ENCODE data around the gene CA11. TPM values are rescaled to one million over a fixed set of nuclear protein-coding genes. Genes with fewer than 3 reads are reported as not detected.

The CA11 gene
- total RNA-seq, 1 donor from 2014 or later, result 2.6 TPM

GRCh38 chr19:48614436-48615230 is 31.4 kb downstream of the CA11 start, which contains the start of gene FAM83E:
Gene FAM83E (minus strand): TSS chr19:48615076. CDS start chr19:48613372, 1,704 bp downstream.
- DNase-seq (ENCODE audit: low read depth in 2 of 2), result no peak

- no peak for DNase-seq (ENCODE audit: low read depth in 2 of 2)
These were observed 32.0 kb downstream of the CA11 start for GRCh38 chr19:48613852-48614435.

GRCh38 chr19:48613024-48613851 is 32.7 kb downstream of the CA11 start:
- no peak for DNase-seq (ENCODE audit: low read depth in 2 of 2)

DNA sequence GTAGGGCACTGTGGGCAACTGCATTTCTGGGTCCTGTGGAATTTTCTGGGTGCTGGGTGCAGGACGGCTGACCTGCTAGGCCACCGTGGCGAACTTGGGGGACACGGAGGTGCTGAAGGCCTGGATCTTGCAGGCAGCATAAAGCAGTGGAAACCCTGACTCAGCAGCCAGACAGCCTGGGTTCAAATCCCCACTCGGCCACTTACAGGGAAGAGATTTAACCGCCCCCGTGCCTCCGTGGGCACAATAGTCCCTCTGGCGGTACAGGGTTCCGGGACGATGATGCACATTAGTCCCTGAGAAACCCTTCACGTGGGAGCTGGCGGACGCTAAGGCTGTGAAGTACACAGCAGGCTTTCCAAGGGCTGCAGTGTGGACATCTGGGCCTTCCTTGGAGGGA is 34.1 kb downstream of the CA11 start:
- DNase-seq (ENCODE audit: low read depth in 2 of 2), result no peak

GRCh38 chr19:48609571-48610108 is 36.3 kb downstream of the CA11 start:
- DNase-seq (ENCODE audit: low read depth in 2 of 2), result no peak

DNA sequence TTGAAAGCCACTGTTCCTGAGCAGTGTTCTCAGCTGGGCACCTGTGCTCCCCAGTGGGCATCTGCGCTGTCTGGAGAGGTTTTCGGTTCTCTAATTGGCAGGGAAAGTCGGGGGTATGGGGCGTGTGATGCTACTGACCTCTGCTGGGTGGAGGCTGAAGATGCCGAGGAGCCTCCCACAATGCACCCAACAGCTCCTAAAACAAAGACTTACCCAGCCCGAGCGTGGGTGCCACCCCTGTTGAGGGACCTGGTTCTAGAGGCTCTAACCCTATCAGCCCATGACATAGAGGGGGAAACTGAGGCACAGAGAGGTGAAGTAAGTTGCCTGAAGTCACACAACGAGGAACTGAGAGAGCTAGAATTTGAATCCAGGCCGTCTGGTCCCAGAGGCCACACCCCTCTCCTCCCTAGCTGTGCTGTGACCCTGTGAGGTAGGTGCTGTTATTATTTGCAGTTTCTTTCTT is 37.2 kb downstream of the CA11 start:
- DNase-seq (ENCODE audit: low read depth in 2 of 2), result peak in 1 of 2 donors; percentile 42

- no peak for DNase-seq (ENCODE audit: low read depth in 2 of 2)
These were observed 38.6 kb downstream of the CA11 start for GRCh38 chr19:48607359-48607755.

GRCh38 chr19:48606463-48607358 is 39.3 kb downstream of the CA11 start, which contains the start of gene SPACA4:
Gene SPACA4 (plus strand): TSS chr19:48606742. CDS start chr19:48606979, 237 bp downstream.
- DNase-seq (ENCODE audit: low read depth in 2 of 2), result no peak

DNA sequence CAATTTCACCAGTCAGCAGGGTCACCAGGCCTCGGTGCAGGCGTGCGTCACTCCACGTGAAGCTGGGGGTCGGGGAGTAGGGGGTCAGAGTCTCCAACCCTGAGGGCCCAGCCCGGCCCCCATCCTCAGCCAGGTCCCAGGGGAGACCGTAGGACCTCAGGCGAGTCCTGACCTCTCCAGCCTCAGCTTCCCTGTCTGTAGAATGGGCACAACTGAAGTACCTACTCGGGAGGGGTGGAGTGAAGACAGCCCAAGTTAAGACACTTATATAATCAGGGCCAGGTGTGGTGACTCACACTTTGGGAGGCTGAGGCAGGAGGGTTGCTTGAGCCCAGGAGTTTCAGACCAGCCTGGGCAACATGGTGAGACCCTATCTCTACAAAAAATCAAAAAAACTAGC is 42.1 kb downstream of the CA11 start:
- no peak for DNase-seq (ENCODE audit: low read depth in 2 of 2)

DNA sequence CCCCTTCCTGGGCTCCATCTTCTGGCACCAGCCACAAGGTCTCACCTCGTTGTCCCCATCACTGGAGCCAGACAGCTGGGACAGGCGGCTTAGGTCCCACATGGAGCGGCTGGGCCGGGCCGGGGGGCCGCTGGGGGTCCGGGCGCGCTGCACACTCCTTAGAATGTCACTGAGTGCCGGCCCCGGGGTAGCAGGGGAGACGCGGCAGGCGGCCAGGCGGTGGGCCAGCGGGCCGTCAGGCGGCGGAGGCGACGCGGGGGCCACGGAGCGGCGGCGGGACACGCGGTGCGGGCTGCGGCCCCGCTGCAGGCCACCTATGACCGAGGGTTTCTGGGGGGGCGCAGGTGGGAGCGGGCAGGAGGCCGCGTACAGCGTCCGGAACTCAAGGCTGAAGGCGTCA is 42.5 kb downstream of the CA11 start:
- DNase-seq (ENCODE audit: low read depth in 2 of 2), result no peak

DNA sequence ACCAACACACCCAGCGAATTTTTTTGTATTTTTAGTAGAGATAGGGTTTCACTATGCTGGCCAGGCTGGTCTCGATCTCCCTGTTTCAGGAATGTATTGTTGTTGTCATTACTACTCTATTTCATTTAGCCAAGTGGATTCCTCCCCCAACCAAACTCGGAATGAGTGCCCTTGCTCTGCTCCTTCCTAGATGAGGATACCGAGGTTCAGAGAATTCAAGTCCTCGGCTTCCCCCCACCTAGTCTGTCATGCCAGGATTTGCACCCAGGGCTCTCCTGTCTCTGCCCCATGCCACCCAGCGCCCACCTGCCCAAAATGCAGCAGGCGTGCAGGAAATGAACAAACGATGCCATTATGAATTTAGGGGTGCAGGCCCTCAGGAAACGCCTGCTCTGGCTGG is 43.0 kb downstream of the CA11 start:
- DNase-seq (ENCODE audit: low read depth in 2 of 2), result no peak

DNA sequence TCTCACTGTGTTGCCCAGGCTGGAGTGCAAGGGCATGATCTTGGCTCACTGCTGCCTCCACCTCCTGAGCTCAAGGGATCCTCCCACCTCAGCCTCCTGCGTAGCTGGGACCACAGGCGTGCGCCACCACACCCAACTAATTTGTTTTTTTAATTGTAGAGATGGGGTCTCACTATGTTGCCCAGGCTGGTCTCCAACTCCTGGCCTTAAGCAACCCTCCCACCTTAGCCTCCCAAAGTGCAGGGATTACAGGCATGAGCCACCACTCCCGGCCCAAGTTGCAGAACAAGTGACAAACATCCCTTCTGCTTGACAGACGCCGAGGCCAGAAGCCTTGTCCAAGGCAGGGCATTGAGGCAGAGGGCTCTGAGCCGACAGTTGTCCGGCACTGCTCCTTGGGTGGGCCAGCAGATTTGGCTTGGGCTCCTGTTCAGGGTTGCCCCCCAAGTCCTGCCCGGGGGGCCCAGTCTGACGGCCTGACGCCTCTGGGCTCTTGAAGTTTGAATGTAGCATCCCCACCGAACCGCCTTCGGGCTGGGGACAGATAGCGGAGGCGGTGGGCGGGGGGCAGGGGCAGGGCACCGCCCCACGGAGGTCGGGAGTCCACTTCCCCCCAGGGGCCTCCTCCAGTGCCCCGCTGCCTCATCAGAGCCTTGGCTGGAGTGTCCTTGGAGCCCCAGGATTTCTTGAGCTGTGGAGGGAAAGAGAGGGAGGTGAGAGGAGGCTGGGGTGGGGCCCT is 45.1 kb downstream of the CA11 start:
- DNase-seq (ENCODE audit: low read depth in 2 of 2), result no peak

GRCh38 chr19:48598996-48599700 is 46.8 kb downstream of the CA11 start:
- DNase-seq (ENCODE audit: low read depth in 2 of 2), result no peak

DNA sequence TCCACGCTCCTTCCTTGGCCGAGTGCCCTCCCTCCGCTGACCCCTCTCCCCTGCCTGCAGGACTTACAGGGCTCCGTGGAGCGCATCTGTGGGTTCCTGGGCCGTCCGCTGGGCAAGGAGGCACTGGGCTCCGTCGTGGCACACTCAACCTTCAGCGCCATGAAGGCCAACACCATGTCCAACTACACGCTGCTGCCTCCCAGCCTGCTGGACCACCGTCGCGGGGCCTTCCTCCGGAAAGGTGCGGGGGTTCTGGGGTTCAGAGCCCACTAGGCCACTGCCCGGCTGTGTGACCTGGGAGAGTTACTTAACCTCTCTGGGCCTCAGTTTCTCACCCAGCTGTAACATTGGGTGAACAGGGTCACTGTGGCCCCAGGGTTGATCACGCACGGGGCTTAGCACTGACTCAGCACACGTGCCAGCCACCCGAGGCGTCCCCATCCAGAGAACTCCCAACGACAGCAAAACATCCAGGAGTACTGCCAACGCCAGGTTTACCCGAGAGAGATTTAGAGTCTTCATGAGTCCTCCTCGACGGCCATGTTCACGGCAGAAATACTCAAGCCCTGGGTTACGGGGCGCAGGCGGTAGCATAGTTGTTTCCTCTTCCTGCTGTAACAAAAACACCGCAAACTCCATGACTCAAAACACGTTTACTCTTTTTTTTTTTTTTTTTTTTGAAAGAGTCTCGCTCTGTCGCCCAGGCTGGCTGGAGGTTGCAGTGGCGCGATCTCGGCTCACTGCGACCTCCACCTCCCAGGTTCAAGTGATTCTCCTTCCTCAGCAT is 49.1 kb downstream of the CA11 start:
- peak in 1 of 2 donors; percentile 36 for DNase-seq (ENCODE audit: low read depth in 2 of 2)

GRCh38 chr19:48596237-48596636 is 49.8 kb downstream of the CA11 start:
- no peak for DNase-seq (ENCODE audit: low read depth in 2 of 2)

DNA sequence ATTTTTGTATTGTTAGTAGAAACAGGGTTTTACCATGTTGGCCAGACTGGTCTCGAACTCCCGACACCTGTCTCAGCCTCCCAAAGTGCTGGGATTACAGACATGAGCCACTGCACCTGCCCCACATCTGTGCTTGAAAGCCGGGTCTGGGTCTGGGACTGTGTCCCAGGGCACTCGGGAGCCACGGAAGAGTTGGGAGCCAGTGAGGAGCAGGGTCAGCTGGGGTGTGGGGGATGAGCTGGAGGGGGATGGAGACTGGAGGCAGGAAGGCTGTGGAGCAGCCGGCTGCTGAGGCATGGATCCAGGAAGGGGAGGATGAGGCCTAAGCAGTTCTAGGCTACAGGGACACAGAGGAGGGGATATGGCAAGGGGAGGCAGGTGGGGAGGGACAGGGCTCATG is 50.2 kb downstream of the CA11 start:
- no peak for DNase-seq (ENCODE audit: low read depth in 2 of 2)

GRCh38 chr19:48595171-48595570 is 50.8 kb downstream of the CA11 start:
- DNase-seq (ENCODE audit: low read depth in 2 of 2), result no peak

DNA sequence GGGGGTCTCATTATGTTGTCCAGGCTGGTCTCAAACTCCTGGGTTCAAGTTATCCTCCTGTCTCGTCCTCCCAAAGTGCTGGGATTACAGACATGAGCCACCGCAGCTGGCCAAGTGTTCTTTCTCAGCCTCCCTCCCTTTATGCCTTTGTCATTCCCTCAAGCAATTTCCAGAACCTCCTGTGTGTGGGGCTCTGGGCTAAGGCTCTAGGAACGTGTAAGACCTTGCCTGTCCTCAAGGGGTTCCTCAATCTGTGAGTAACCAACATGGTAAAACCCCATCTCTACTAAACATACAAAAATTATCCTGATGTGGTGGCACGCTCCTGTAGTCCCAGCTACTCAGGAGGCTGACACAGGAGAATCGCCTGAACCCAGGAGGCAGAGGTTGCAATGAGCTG is 55.0 kb downstream of the CA11 start:
- DNase-seq (ENCODE audit: low read depth in 2 of 2), result no peak

All from dermis microvascular lymphatic vessel endothelial cell (primary cell).